PFSK-1 (cell line): ENCODE measurements around the gene FRZB.

Experiments
- FOXP2 ChIP-seq: optimal IDR thresholded peaks from 2 replicates; pipeline ENCODE3; 2011; ENCODE audit warnings: borderline replicate concordance, control low read depth, inconsistent platforms; ENCODE audit not compliant: insufficient read depth; ENCODE audit errors: extremely low read length, extremely low read depth
- POLR2AphosphoS5 ChIP-seq: IDR thresholded peaks from 2 replicates; pipeline ENCODE4 v1.6.1; 2012; ENCODE audit warnings: low read depth, mild to moderate bottlenecking, control low read depth, low read length, moderate library complexity
- SIN3A ChIP-seq: IDR thresholded peaks from 2 replicates; pipeline ENCODE4 v1.6.1; 2012; ENCODE audit warnings: mild to moderate bottlenecking, low read length, moderate library complexity, borderline replicate concordance; ENCODE audit not compliant: insufficient read depth
- TAF1 ChIP-seq: IDR thresholded peaks from 2 replicates; pipeline ENCODE4 v1.6.1; 2012; ENCODE audit warnings: low read length, control low read depth, borderline replicate concordance; ENCODE audit not compliant: insufficient read depth
- TF ChIP-seq, protein P1 (sequence below), 2 experiments: IDR thresholded peaks; 2 replicates each; pipeline versions ENCODE4 v1.6.1 to v1.8.0; 2011 to 2012; ENCODE audit warnings: low read depth in 2 of 2, low read length in 2 of 2, control low read depth in 1 of 2, inconsistent platforms in 1 of 2, mild to moderate bottlenecking in 1 of 2, moderate library complexity in 1 of 2; ENCODE audit not compliant: insufficient read depth in 1 of 2

The FRZB gene

DNA sequence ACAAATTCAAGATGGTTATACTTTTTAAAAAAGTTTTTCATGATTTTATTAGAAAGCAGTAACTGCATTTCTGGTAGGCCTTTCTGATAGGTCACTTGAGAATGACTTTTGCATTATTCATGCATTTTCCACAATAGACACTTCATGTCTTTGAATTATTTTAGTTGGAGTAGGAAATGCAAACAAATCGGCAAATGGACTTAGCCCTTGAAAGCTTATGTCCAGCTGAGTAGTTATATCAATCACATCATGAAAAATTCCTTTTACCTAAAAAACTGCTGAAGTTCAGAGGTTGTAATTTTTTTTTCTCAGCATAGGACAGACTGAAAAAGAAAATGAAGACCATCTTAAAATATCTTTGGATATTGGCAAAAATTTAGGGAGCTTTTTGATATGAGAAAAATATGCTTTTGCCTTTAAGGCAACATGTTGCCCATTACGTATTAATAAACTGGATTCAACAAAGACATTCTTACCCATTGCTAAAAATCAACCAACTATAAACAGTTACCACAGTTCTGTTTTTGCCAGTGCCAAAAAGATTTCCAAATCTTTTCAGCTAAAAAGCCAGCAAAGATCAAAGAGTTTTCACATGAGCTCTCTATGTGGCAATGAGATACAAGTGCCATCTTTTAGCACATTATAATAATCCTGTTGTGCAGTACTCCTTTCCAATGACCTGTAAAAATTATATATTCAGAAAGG is 45.5 kb upstream of the FRZB start:
- no peak for TF ChIP-seq FOXP2
- no peak for TF ChIP-seq SIN3A
- TF ChIP-seq POLR2AphosphoS5: no peak
- no peak for TF ChIP-seq TAF1
- TF ChIP-seq, protein P1, sequence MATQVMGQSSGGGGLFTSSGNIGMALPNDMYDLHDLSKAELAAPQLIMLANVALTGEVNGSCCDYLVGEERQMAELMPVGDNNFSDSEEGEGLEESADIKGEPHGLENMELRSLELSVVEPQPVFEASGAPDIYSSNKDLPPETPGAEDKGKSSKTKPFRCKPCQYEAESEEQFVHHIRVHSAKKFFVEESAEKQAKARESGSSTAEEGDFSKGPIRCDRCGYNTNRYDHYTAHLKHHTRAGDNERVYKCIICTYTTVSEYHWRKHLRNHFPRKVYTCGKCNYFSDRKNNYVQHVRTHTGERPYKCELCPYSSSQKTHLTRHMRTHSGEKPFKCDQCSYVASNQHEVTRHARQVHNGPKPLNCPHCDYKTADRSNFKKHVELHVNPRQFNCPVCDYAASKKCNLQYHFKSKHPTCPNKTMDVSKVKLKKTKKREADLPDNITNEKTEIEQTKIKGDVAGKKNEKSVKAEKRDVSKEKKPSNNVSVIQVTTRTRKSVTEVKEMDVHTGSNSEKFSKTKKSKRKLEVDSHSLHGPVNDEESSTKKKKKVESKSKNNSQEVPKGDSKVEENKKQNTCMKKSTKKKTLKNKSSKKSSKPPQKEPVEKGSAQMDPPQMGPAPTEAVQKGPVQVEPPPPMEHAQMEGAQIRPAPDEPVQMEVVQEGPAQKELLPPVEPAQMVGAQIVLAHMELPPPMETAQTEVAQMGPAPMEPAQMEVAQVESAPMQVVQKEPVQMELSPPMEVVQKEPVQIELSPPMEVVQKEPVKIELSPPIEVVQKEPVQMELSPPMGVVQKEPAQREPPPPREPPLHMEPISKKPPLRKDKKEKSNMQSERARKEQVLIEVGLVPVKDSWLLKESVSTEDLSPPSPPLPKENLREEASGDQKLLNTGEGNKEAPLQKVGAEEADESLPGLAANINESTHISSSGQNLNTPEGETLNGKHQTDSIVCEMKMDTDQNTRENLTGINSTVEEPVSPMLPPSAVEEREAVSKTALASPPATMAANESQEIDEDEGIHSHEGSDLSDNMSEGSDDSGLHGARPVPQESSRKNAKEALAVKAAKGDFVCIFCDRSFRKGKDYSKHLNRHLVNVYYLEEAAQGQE (IDR thresholded peaks at IDR 0.05; ENCODE audit: insufficient read depth in 1 of 2, low read depth in 2 of 2, low read length in 2 of 2): no peak

- TF ChIP-seq SIN3A: no peak
- no peak for TF ChIP-seq POLR2AphosphoS5
- TF ChIP-seq, protein P1 (IDR thresholded peaks at IDR 0.05; ENCODE audit: insufficient read depth in 1 of 2, low read depth in 2 of 2, low read length in 2 of 2): no peak
- no peak for TF ChIP-seq FOXP2
- TF ChIP-seq TAF1: no peak
Measured at GRCh38 chr2:182910965-182911364, 44.5 kb upstream of the FRZB start.

GRCh38 chr2:182907081-182907830 is 40.8 kb upstream of the FRZB start:
- TF ChIP-seq SIN3A (no peak), TAF1 (no peak), POLR2AphosphoS5 (no peak)
- TF ChIP-seq, protein P1 (IDR thresholded peaks at IDR 0.05; ENCODE audit: insufficient read depth in 1 of 2, low read depth in 2 of 2, low read length in 2 of 2): no peak

DNA sequence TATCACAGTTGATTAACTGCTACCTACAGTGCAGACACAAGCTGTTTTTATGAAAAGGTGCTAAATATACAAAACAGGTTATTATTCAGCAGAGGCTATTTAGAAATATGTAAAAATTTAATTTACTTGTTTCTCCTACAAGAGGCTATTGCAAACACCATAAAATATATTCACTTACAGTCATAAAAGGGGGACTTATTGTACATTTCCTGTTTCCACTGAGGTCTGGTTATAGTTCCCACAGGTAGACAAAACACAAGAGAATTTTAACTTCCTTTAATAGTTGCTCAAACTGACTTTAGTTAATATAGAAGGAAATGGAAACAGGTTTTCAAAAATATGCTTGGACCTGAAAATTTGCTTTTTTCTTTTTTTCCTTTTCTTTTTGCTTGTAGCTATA is 40.0 kb upstream of the FRZB start:
- no peak for TF ChIP-seq TAF1
- no peak for TF ChIP-seq POLR2AphosphoS5
- TF ChIP-seq SIN3A: no peak
- no peak for TF ChIP-seq FOXP2
- TF ChIP-seq, protein P1 (IDR thresholded peaks at IDR 0.05; ENCODE audit: insufficient read depth in 1 of 2, low read depth in 2 of 2, low read length in 2 of 2): no peak
